ENCODE data around the gene AVEN. TPM values are rescaled to one million over a fixed set of nuclear protein-coding genes. Genes with fewer than 3 reads are reported as not detected.
"Not testable (repeated sequence)": the region's sequence is repeated elsewhere in the genome, so short reads cannot be mapped to it uniquely, and the experiment has no call there.

The AVEN gene
- total RNA-seq, 1 donor from 2014 or later: 25.8 TPM

DNA sequence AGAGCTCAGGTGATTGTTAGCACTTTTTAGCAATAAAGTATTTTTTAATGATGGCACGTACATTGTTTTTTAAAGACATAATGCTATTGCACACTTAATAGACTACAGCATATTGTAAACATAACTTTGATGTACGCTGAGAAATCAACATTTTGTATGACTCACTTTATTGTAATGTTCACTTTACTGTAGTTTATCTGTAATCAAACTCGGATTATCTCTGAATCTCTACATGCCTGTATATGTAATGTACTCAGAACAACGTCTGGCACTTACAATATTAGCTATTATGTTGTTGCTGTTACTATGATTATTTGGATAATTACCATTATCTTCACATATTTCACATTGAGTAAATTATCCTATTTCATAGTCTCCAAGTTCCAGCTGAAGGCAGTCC lies 208.7 kb downstream of the AVEN start:
- DNase-seq: no peak
- intact Hi-C loops (cut with micrococcal nuclease): no loop called here
- no peak for ATAC-seq

- DNase-seq (no peak), ATAC-seq (no peak)
- intact Hi-C loops (cut with micrococcal nuclease): no loop called here
Observed at GRCh38 chr15:33826201-33826600, 212.8 kb downstream of the AVEN start.

- ATAC-seq (no peak), DNase-seq (no peak)
- intact Hi-C loops (cut with micrococcal nuclease): no loop called here
Observed at GRCh38 chr15:33825453-33825852, 213.6 kb downstream of the AVEN start.

- DNase-seq: no peak
- intact Hi-C loops (cut with micrococcal nuclease): no loop called here
- ATAC-seq: no peak
Observed at GRCh38 chr15:33823119-33823518, 215.9 kb downstream of the AVEN start.

GRCh38 chr15:33822479-33822878 lies 216.5 kb downstream of the AVEN start:
- no peak for ATAC-seq
- intact Hi-C loops (cut with micrococcal nuclease): no loop called here

GRCh38 chr15:33819499-33819898 lies 219.5 kb downstream of the AVEN start:
- intact Hi-C loops (cut with micrococcal nuclease); ATAC-seq; DNase-seq: not testable (repeated sequence)

More at GRCh38 chr15:33822479-33822878, 216.5 kb downstream of the AVEN start:
- no peak for DNase-seq

Other genes starting within 250 kb of the AVEN start
- gene CHRM5, start 70.7 kb downstream of the AVEN start, total RNA-seq: not detected
- 58.7 TPM for gene EMC7, start 62.7 kb upstream of the AVEN start, total RNA-seq
- gene PGBD4, start 62.9 kb upstream of the AVEN start, total RNA-seq: 1.7 TPM
- gene KATNBL1, start 170.9 kb upstream of the AVEN start, total RNA-seq: 15.3 TPM
- gene EMC4, start 185.8 kb upstream of the AVEN start, total RNA-seq: 82.6 TPM